Panc1 (cell line): ENCODE measurements around the gene APBB2. TPM values are rescaled to one million over a fixed set of nuclear protein-coding genes. Genes with fewer than 3 reads are reported as not detected.

Source experiments
- ATAC-seq: fragments of 200-7000 bp; cut with Tn5 transposase; 2 replicates; pipeline ENCODE4 v1.9.1; 2020; ENCODE audit warnings: mild to moderate bottlenecking, moderate library complexity
- BruUV-seq: library from RNA; stranded (reverse); fragments of 400-500 nt; replicated peaks from 2 replicates; lab custom pipeline; 2021; lab: Mats Ljungman, UMichigan
- CTCF ChIA-PET: fragments of 300-600 bp; sonication (Branson Sonifier 250); formaldehyde crosslinking; loops from one replicate; lab custom pipeline; 2022; ENCODE audit warnings: antibody characterized with exemption; lab: Charles Lee
- POLR2A ChIA-PET: fragments of 300-600 bp; sonication (Branson Sonifier 250); formaldehyde crosslinking; loops from one replicate; lab custom pipeline; 2022; ENCODE audit warnings: antibody characterized with exemption; lab: Charles Lee
- DNase-seq: peaks from one replicate; pipeline ENCODE4 v3.0.0-alpha.2; 2010; ENCODE audit warnings: low read depth, low spot score
- H3K27ac ChIP-seq: 2 replicates; pipeline ENCODE4 v1.5.1; 2011; ENCODE audit warnings: mild to moderate bottlenecking, low read length, inconsistent platforms
- H3K27me3 ChIP-seq: fragments of 200-500 bp; sonication (Bioruptor generic); 2 replicates; pipeline ENCODE4 v1.6.0; 2014; ENCODE audit warnings: low read length, inconsistent platforms; ENCODE audit not compliant: control insufficient read depth, insufficient read depth
- H3K36me3 ChIP-seq: fragments of 200-500 bp; sonication (Bioruptor generic); 2 replicates; pipeline ENCODE4 v1.5.1; 2014; ENCODE audit warnings: inconsistent platforms, mild to moderate bottlenecking, low read length, moderate library complexity; ENCODE audit not compliant: control insufficient read depth, insufficient read depth
- H3K4me1 ChIP-seq: 2 replicates; pipeline ENCODE4 v1.5.1; 2011; ENCODE audit warnings: inconsistent platforms, mild to moderate bottlenecking, low read length, moderate library complexity; ENCODE audit not compliant: control insufficient read depth, insufficient read depth
- H3K4me3 ChIP-seq, 2 experiments: 2 replicates each; pipeline ENCODE4 v1.5.1; 2011 to 2012; ENCODE audit warnings: low read depth in 2 of 2, low read length in 2 of 2, mild to moderate bottlenecking in 2 of 2, inconsistent platforms in 1 of 2, moderate library complexity in 1 of 2
- H3K9me3 ChIP-seq: fragments of 200-500 bp; sonication (Bioruptor generic); 2 replicates; pipeline ENCODE4 v1.5.1; 2014; ENCODE audit warnings: low read depth, mild to moderate bottlenecking, inconsistent platforms, low read length, moderate library complexity; ENCODE audit not compliant: control insufficient read depth, insufficient read depth
- CTCF ChIP-seq: fragments of 450-650 bp; IDR thresholded peaks from 2 replicates; pipeline ENCODE4 v1.5.1; 2017; ENCODE audit warnings: mild to moderate bottlenecking
- POLR2AphosphoS5 ChIP-seq: IDR thresholded peaks from 2 replicates; pipeline ENCODE4 v1.6.1; 2012; ENCODE audit warnings: mild to moderate bottlenecking, low read depth, low read length, moderate library complexity
- REST ChIP-seq, 2 experiments: IDR thresholded peaks; 2 replicates each; pipeline ENCODE4 v1.6.1; 2011 to 2012; ENCODE audit warnings: low read depth in 2 of 2, control low read depth in 1 of 2, low read length in 1 of 2, mild to moderate bottlenecking in 1 of 2, moderate library complexity in 1 of 2; ENCODE audit not compliant: insufficient read depth in 1 of 2
- SIN3A ChIP-seq: IDR thresholded peaks from 2 replicates; pipeline ENCODE4 v1.6.1; 2012; ENCODE audit warnings: low read depth, mild to moderate bottlenecking, low read length, moderate library complexity, borderline replicate concordance; ENCODE audit not compliant: insufficient read depth
- TCF7L2 ChIP-seq: IDR thresholded peaks from 2 replicates; pipeline ENCODE4 v1.6.1; 2011; ENCODE audit warnings: mild to moderate bottlenecking, low read depth, low read length, inconsistent platforms
- in situ Hi-C: cut with HindIII; loops from 2 replicates; pipeline ENCODE4 v1.10.0; 2016; ENCODE audit warnings: low sequenced_read_pairs, low pct_unique_long_range_greater_than_20kb
- intact Hi-C: fragments of 100-400 bp; cut with micrococcal nuclease; formaldehyde crosslinking; loops from one replicate; pipeline ENCODE4 v1.10.0; 2022; ENCODE audit not compliant: unreplicated experiment
- total RNA-seq: library from RNA; stranded (reverse); gene quantifications from one replicate; pipeline ENCODE4 v1.2.1, GENCODE V29; 2021; ENCODE audit not compliant: unreplicated experiment

APBB2 gene
- total RNA-seq, 1 experiment from 2014 or later: 27.1 TPM

GRCh38 chr4:41095973-41096372 lies 118.4 kb downstream of the APBB2 start:
- DNase-seq (no peak), ATAC-seq (no peak)
- Histone ChIP-seq H3K27me3 (no peaks in the 10 kb centered on the region), H3K4me1 (no peaks in the 10 kb centered on the region), H3K27ac (no peak overlapping the region), H3K9me3 (no peaks in the 10 kb centered on the region), H3K4me3 (no peak overlapping the region), H3K36me3 (no peaks in the 10 kb centered on the region)
- ChIA-PET CTCF (no interaction called here), POLR2A (no interaction called here)
- intact Hi-C loops (no loop called here), in situ Hi-C loops (no loop called here)
- BruUV-seq: no TSS peak
- no peak for TF ChIP-seq POLR2AphosphoS5
- TF ChIP-seq SIN3A: no peak
- no peak for TF ChIP-seq REST (IDR thresholded peaks at IDR 0.05; ENCODE audit: insufficient read depth in 1 of 2, low read depth in 2 of 2, low read length in 1 of 2)
- no peak for TF ChIP-seq TCF7L2

GRCh38 chr4:41095192-41095872 lies 119.0 kb downstream of the APBB2 start:
- no peaks in the 10 kb centered on the region for H3K27me3 ChIP-seq
- H3K9me3 ChIP-seq: no peaks in the 10 kb centered on the region
- H3K4me1 ChIP-seq: no peaks in the 10 kb centered on the region
- intact Hi-C loops (no loop called here), in situ Hi-C loops (no loop called here)
- H3K27ac ChIP-seq: no peak overlapping the region
- no peak for TF ChIP-seq CTCF
- TF ChIP-seq REST (IDR thresholded peaks at IDR 0.05; ENCODE audit: insufficient read depth in 1 of 2, low read depth in 2 of 2, low read length in 1 of 2): no peak
- TF ChIP-seq SIN3A: no peak
- no peak for TF ChIP-seq POLR2AphosphoS5
- no peak for TF ChIP-seq TCF7L2
- no peak for DNase-seq
- ChIA-PET CTCF (no interaction called here), POLR2A (no interaction called here)
- BruUV-seq: no TSS peak
- no peak overlapping the region for H3K4me3 ChIP-seq
- ATAC-seq: no peak
- no peaks in the 10 kb centered on the region for H3K36me3 ChIP-seq
